NCI-H1417 treated with DMSO at 0.1 percent for 48 hours (cell line): ENCODE measurements around the gene TMTC4.
"Not testable (repeated sequence)": the region's sequence is repeated elsewhere in the genome, so short reads cannot be mapped to it uniquely, and the experiment has no call there.

Experiments
- DNase-seq: peaks from one replicate; lab custom pipeline; 2025; lab: John Stamatoyannopoulos, UW

The TMTC4 gene

GRCh38 chr13:100674572-100674871, at the start of gene TMTC4:
Gene TMTC4 (minus strand): TSS chr13:100674795. CDS start chr13:100670362, 4,433 bp downstream.
- DNase-seq: no peak

GRCh38 chr13:100722517-100722916, 47.9 kb upstream of the TMTC4 start:
- no peak for DNase-seq

GRCh38 chr13:100721885-100722512, 47.4 kb upstream of the TMTC4 start:
- DNase-seq: no peak

GRCh38 chr13:100715604-100716003, 41.0 kb upstream of the TMTC4 start:
- DNase-seq: no peak

GRCh38 chr13:100714478-100714877, 39.9 kb upstream of the TMTC4 start:
- no peak for DNase-seq

GRCh38 chr13:100710176-100710575, 35.6 kb upstream of the TMTC4 start:
- no peak for DNase-seq

GRCh38 chr13:100707818-100708740, 33.5 kb upstream of the TMTC4 start:
- no peak for DNase-seq

- DNase-seq: not testable (repeated sequence)
Measured at GRCh38 chr13:100698331-100698730, 23.7 kb upstream of the TMTC4 start.

GRCh38 chr13:100695509-100695773, 20.8 kb upstream of the TMTC4 start:
- no peak for DNase-seq

GRCh38 chr13:100694722-100695508, 20.3 kb upstream of the TMTC4 start:
- no peak for DNase-seq

- DNase-seq: no peak
Measured at GRCh38 chr13:100689191-100689590, 14.6 kb upstream of the TMTC4 start.

GRCh38 chr13:100680131-100680530, 5.5 kb upstream of the TMTC4 start:
- no peak for DNase-seq

- DNase-seq: not testable (repeated sequence)
Measured at GRCh38 chr13:100677128-100677527, 2.5 kb upstream of the TMTC4 start.

- DNase-seq: no peak
Measured at GRCh38 chr13:100675661-100676129, 1.1 kb upstream of the TMTC4 start.

GRCh38 chr13:100674872-100675660, 471 bp upstream of the TMTC4 start:
- peak; percentile 99 for DNase-seq

- no peak for DNase-seq
Measured at GRCh38 chr13:100673713-100674571, 653 bp downstream of the TMTC4 start.

GRCh38 chr13:100673376-100673712, 1.3 kb downstream of the TMTC4 start:
- DNase-seq: no peak

- no peak for DNase-seq
Measured at GRCh38 chr13:100671389-100672182, 3.0 kb downstream of the TMTC4 start.

GRCh38 chr13:100668408-100668807, 6.2 kb downstream of the TMTC4 start:
- DNase-seq: no peak

- DNase-seq: no peak
Measured at GRCh38 chr13:100667894-100668293, 6.7 kb downstream of the TMTC4 start.
